Pericardium fibroblast (primary cell): ENCODE measurements around the gene NANS. TPM values are rescaled to one million over a fixed set of nuclear protein-coding genes. Genes with fewer than 3 reads are reported as not detected.

Experiments used
- total RNA-seq: library from RNA; depleted of rRNA; stranded (reverse); fragments of >200 nt; gene quantifications from 2 replicates; pipeline ENCODE4 v1.2.3, GENCODE V29; 2015

Gene NANS
- total RNA-seq: 54.5 and 85.1 TPM in 2 replicates

DNA sequence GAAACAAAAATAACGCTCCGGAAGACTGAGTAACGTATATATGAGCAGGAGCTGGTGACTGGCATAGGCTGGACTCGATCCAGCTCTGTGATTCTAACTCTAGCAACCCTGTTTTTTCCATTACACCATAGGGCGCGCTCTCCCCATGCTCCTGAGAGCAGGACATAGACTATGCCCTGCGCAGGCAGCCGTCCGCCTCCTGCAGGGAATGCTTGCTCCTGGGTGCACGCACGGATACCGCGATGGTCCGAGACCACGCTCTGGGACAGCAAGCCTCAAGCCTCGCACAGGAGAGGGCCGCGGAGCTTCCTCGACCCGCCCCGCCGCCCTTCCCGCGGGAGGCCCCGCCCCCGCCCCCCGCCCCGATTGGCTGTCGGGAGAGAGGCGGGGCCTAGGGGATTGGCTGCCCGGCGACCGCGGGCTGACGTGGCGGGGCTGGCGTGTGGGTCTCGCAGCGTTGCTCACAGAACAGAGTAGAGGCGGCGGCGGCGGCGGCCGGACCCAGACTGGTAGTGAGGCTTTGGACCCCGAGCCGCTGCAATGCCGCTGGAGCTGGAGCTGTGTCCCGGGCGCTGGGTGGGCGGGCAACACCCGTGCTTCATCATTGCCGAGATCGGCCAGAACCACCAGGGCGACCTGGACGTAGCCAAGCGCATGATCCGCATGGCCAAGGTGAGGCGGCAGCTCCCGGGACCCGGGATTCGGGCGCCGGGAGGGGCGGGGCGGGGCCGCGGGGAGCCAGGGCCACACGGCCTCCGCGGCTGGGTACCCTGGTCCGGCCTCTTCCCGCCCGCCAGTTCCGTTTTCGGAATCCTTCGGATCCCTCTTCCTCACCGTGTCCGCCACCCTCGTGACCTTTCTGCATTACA lies at the start of gene NANS:
Gene NANS (plus strand): TSS at position 464 of the 869 bp plus-strand sequence. CDS start 77 bp downstream, at position 541.

DNA sequence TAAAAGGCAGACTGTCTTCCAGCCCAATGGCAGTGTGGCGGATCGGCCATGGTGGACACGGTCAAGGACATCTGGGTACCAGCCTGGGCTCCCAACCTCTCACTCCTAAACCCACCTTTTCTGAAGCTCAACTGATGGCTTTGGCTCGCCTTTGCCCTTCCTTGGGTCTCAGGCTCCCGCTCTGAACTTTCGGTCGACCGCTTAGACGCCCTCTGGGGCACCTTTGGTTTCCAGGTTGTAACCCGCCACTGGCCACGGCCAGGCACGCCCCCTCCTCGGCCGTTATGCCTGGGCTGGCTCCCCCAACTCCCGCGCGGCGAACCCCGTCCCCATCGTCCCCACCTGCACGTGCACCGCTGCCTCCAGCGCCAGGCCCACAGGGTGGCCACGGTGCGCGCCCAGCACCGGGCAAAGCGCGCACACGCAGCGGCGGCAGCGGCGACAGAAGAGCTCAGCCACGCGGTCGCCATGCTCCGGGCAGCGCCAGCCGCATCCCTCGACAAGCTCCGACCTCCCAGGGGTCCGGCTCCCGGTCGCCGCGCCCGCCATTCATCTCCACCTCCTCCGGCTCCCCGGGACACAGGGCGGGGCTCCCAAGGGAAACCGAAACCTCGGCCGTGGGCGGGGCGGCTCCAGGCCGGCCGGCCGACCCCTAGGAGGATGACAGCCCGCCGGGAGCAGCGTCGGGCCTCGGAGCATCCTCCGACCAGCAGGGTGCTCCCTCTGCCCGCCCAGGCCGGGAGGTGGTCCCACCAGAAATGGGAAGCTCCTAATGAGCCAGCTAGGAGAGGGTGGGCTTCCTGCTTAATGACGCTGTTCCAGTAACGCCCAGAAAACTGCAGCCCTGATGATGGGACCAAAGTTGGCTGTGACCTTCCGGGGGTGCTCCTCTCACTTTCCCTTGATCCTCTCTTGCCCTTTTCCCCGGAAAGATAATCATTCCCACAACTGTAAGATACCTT lies 62.4 kb downstream of the NANS start, which contains the start of gene TRIM14:
Gene TRIM14 (minus strand): TSS at position 583 of the 962 bp plus-strand sequence. CDS start 34 bp downstream, at position 549.

Other genes starting within 250 kb of the NANS start
- gene FOXE1, start 203.5 kb upstream of the NANS start, total RNA-seq: not detected in 2 replicates
- 6.4 and 11.2 TPM in 2 replicates for gene TRMO, start 134.2 kb upstream of the NANS start, total RNA-seq
- gene HEMGN, start 118.6 kb upstream of the NANS start, total RNA-seq: not detected in 2 replicates
- 17.0 and 40.8 TPM in 2 replicates for gene ANP32B, start 73.4 kb upstream of the NANS start, total RNA-seq
- gene TRIM14, start 62.5 kb downstream of the NANS start, total RNA-seq: 0.26 and 2.2 TPM in 2 replicates
- 0.09 and 1.6 TPM in 2 replicates for gene CORO2A, start 135.9 kb downstream of the NANS start, total RNA-seq
- gene TBC1D2, start 198.9 kb downstream of the NANS start, total RNA-seq: 6.0 and 12.7 TPM in 2 replicates